NCI-H524 treated with DMSO at 0.1 percent for 48 hours (cell line): ENCODE data around the gene LPP.

Experiments used
- DNase-seq: peaks from one replicate; lab custom pipeline; 2025; lab: John Stamatoyannopoulos, UW

LPP gene

GRCh38 chr3:188711881-188712247, 557.9 kb downstream of the LPP start:
- no peak for DNase-seq

DNA sequence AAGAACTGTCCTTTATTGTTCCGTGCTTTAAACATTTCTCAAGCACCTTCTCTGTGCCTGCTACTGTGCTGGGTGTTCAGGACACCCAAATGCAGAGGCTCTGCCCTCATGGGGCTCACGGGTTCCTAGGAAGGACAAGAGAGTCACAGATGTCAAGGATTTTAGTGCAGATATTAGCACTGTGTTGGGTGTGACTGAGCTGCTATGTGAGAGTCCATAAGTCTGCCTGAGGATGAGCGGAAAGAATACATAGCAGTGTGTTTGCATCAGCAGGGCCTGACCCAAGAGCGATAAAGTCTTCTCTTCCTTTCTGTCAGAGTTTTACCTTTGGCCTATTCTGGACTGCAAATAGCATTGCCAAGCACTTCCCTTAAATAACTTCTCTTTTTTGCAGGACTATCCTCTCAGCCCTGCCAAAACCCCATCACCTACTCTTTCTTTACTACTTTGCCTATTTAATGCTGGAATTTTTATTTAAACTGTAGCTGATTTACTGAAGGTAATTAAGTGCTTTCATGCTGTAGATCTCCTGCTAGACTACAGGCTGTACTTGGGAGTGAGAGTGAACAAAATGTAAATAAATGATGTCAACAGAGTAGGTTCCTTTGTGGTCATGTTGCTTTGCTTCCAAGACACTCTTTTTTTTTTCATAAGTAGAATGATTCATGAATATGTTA, 558.4 kb downstream of the LPP start:
- no peak for DNase-seq

DNA sequence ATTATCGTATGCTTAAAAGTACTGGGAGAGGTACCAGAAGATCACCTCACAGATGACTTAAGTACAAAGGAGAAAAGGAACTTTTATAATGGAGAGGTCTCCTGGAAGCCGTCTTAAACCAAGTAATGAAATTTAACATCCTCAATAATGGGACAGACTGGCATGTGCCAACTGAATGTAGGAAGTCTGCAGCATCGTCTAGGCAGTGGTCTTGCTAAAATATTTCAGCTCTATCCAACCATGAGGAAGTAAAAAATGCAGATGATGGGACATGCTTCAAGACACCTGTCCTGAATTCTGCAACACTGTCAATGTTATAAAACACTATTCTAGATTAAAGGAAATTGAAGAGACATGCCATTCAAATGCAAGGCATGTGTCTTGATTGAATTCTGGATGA, 559.0 kb downstream of the LPP start:
- no peak for DNase-seq

DNA sequence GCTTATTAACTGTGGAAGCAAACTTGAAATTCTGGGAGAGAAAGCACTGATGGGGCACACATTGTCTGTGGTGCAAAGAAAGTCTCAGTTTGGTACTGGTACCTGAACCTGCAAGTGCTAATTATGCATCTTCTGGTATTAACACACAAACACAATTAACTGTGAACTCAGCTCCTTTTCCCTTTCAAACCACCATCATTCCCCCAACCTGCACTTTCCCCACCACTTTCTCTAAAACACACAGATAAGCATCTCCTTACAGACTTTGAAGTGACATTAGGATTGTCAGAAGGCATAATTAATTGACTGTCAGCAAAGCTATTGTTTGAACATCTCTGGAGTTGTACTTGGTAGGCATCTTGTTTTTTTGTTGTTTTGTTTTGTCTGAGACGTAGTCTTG, 565.6 kb downstream of the LPP start:
- DNase-seq = no peak

DNA sequence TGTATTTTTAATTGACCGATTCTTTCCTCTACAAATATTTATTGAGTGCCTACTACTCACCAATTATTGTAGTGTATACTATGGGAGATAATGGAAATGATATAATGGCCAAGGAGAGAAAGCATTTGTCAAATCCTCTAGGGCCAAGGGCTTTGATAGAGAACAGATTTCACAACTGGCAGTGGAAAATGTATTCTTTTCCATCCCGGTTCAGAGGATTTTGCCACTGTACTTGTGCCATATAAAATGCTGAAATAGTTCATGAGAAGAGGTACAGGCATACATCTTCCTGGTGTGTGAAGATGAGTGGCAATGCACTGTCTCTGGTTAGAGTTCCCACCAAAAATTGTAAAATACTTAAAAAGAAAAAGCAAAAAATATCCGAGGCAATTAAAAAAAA, 566.3 kb downstream of the LPP start:
- DNase-seq = no peak

DNA sequence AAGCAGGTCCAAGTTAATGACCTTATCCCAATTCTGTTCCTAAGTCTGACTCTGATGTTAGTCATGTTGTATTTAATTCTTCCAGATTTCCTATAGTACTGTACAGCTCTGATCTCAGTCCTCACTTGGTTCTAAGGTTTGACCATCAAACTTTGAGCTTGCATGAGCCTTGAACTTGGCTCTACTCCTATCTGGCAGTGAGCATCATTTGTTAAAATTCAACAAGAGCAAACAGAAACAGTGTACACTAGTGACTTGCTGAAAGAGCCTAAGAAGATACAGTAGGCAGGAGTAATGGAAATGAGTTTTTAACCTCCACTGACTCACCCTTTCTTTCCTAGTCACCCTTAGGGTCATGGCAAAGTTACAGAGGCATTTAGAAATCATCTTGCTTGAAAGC, 566.7 kb downstream of the LPP start:
- no peak for DNase-seq

DNA sequence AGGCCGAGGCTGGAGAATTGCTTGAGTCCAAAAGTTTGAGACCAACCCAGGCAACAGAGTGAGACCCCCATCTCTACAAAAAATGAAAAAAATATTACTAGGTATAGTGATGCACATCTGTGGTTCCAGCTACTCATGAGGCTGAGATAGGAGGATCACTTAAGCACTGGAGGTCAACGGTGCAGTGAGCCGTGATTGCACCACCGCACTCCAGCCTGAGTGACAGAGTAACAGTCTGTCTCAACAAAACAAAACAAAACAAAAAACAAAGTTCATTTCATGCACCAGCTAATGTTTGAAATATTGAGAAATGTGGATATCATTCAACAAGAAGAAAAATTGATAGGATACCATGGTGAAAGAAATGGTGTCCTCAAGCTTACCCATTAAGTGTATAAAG, 567.4 kb downstream of the LPP start:
- DNase-seq = no peak

- DNase-seq = no peak
Measured at GRCh38 chr3:188721990-188722389, 568.0 kb downstream of the LPP start.

DNA sequence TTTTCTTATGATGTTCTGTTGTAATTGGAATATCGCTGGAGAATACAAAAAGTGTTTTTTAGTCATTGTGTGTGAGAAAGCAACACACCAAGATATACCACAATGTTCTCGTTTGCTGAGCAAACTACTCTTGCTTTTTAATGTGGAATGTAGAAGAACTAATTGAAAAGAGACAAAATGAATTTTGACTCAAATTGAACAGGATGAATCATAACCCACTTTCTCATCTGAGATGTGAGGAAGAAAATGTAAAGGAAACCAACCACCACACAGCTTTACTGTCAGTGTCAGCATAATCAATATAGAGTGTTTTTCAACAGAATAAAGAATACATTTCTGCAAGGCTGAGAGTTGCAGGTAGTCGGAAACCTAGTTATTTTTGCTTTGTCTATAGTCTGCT, 569.0 kb downstream of the LPP start:
- no peak for DNase-seq

DNA sequence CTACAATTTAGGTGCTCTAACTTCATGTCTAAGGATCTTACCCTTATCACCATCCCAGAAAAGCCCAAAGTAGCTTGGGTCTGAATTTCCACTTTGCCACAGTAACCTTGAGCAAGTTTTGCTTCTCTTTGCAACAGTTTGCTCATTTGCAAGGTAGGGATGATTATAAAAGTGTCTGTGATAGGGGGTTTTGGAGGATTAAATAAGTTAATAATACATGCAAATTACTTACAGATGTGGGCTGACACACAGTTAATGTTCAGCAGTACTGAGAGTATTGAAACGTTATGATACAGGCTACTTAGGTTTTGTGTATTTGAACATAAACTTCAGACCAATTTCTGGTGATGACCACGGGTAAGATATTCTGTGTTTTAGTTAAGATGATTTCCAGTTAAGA, 573.1 kb downstream of the LPP start:
- DNase-seq = no peak

- no peak for DNase-seq
Measured at GRCh38 chr3:188728371-188728896, 574.5 kb downstream of the LPP start.

DNA sequence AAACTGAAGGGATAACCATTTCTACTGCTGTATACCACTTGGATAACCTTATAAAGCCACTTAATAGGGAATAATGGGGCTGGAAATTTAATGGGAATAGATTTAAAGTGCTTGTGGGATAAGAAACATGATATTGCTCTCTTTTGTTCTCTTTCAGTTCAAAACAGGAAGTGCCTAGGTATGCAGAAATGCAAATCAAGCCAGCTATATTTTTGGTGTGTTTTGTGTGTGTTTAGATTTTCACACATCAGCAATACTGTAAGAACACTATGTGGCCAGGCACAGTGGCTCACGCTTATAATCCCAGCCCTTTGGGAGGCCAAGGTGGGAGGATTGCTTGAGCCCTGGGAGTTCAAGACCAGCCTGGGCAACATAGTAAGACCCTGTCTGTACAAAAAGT, 575.5 kb downstream of the LPP start:
- DNase-seq = no peak

DNA sequence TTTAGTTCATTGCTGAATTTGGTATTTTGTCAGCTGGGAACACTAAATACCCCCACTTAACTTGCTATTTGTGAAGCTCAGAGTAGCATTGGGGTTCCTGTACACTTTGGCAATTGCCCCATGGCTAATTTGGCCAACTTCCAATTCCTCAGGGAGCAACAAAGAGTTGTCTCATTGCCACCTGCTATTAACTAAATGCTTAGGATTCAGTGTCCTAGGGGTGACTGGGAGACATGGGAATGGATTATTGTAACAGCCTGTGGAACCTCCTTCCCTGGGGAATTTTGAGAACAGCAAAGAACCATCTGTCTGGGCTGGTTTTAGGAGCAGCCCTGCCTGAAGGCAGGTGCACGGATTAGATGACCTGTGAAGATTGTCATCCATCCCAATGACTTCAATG, 580.4 kb downstream of the LPP start:
- DNase-seq = peak; percentile 100

GRCh38 chr3:188739511-188739910, 585.6 kb downstream of the LPP start:
- no peak for DNase-seq

- DNase-seq = no peak
Measured at GRCh38 chr3:188740010-188740409, 586.1 kb downstream of the LPP start.

- DNase-seq = no peak
Measured at GRCh38 chr3:188742755-188743550, 589.0 kb downstream of the LPP start.

- no peak for DNase-seq
Measured at GRCh38 chr3:188744166-188744565, 590.2 kb downstream of the LPP start.

GRCh38 chr3:188745031-188745430, 591.1 kb downstream of the LPP start:
- no peak for DNase-seq

- no peak for DNase-seq
Measured at GRCh38 chr3:188746291-188746783, 592.4 kb downstream of the LPP start.

DNA sequence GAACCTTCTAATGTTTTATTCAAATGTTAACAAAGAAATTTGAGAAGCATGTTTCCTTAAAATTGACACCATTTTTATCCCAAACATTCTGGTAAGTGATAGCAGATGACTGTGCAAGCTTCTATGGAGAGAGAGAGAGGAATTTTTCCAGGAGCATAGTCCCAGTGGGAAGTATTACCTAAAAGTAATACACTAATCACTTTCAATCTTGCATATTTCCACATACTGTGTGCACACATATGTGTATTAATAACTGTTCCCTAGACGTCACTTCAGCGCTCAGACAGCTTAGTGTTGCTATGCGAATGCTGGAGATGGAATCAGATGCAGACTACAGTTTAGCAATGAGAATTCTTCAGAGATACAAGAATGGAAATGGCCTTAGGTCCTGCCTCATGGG, 593.5 kb downstream of the LPP start:
- no peak for DNase-seq

GRCh38 chr3:188749010-188749617, 595.2 kb downstream of the LPP start:
- no peak for DNase-seq

GRCh38 chr3:188749830-188750229, 595.9 kb downstream of the LPP start:
- DNase-seq = no peak

DNA sequence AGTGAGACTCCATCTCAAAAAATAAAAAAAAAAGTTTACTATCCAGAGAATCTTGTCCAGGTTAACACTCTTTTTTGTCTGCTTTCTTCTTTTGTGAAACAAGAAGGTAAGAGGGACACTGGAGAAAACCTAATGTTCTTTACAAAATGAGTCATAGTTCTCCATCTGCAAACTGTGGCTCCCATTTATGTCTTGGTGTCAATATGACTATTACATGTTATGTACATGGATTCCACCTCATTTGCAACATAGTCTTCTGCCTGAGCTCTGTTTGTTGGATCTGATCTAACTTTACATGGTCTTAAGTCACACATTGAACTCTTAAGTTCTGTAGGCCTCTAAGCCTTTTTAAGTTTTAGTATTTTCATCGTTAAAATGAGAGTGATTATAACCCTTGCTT, 596.7 kb downstream of the LPP start:
- DNase-seq = no peak
